IPS-15b (cell line): Measurements from ENCODE around the gene RDX.
"Not testable (repeated sequence)": the region's sequence is repeated elsewhere in the genome, so short reads cannot be mapped to it uniquely, and the experiment has no call there.

Experiments
- H3K27me3 ChIP-seq: one replicate; pipeline ENCODE4 v1.6.1; 2013; ENCODE audit warnings: low read length; ENCODE audit not compliant: control insufficient read depth, insufficient read depth
- H3K36me3 ChIP-seq: one replicate; pipeline ENCODE4 v1.6.1; 2013; ENCODE audit warnings: low read length; ENCODE audit not compliant: control insufficient read depth, insufficient read depth
- H3K4me1 ChIP-seq: one replicate; pipeline ENCODE4 v1.6.1; 2013; ENCODE audit warnings: mild to moderate bottlenecking, low read length; ENCODE audit not compliant: control insufficient read depth, insufficient read depth
- H3K4me3 ChIP-seq: one replicate; pipeline ENCODE4 v1.5.1; 2013; ENCODE audit warnings: low read depth, low read length
- H3K9ac ChIP-seq: one replicate; pipeline ENCODE4 v1.6.1; 2013; ENCODE audit warnings: low read depth, mild to moderate bottlenecking, low read length
- H3K9me3 ChIP-seq: one replicate; pipeline ENCODE4 v1.6.1; 2013; ENCODE audit warnings: mild to moderate bottlenecking, low read length; ENCODE audit not compliant: control insufficient read depth, insufficient read depth

The RDX gene

DNA sequence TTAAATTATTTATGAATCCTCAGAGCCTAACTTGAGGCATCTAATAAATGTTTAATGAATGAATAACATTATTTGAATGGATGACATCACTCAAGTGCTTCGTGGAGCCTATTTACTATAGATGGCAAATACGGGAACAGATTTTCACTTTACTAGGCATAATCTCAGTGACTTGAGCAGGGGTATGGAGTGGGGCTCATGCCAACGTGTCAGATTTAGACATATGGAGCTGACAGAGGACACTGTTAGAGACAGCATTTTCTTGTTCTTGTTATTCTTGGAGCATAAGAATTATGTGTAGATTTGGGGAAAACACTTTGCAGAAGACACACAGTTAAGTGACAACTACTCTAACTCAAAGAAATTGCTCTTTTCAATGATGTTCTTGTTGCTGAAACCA lies 78.5 kb downstream of the RDX start:
- no peaks in the 10 kb centered on the region for H3K9me3 ChIP-seq
- H3K9ac ChIP-seq, result no peak overlapping the region
- no peaks in the 10 kb centered on the region for H3K36me3 ChIP-seq
- H3K27me3 ChIP-seq, result no peaks in the 10 kb centered on the region
- H3K4me1 ChIP-seq, result no peaks in the 10 kb centered on the region
- no peak overlapping the region for H3K4me3 ChIP-seq

DNA sequence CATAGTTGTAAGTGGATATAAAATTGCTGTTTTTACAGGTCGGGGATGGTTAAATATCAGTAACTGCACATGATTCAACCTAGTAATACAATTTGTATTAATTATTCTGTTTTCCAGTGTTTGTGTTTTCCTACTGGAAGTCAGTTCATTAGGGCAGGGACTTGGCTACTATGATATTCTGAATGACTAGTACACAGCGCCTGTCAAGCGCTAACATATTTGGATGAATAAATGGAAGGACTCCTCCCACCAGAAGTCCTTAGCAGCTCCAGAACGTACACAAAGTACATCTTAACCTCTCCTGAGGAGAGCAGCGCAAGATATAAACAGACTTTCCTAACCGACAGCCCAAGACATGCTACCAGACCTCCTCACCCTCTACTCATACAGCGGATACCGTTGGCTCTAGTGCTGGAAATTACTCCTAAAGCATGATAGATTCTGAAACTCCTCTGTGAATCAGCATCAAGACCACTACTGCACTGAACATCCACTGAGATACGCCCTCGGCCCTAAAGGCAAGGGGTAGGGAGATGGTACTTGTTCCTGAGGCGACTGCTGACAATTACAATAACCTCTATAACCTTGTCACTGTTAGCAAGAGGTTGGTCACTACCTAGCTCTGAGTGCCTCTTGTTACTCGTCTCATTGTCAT lies 79.1 kb downstream of the RDX start:
- Histone ChIP-seq H3K9me3 (no peaks in the 10 kb centered on the region), H3K4me1 (no peaks in the 10 kb centered on the region), H3K27me3 (no peaks in the 10 kb centered on the region), H3K4me3 (no peak overlapping the region), H3K36me3 (no peaks in the 10 kb centered on the region), H3K9ac (no peak overlapping the region)

DNA sequence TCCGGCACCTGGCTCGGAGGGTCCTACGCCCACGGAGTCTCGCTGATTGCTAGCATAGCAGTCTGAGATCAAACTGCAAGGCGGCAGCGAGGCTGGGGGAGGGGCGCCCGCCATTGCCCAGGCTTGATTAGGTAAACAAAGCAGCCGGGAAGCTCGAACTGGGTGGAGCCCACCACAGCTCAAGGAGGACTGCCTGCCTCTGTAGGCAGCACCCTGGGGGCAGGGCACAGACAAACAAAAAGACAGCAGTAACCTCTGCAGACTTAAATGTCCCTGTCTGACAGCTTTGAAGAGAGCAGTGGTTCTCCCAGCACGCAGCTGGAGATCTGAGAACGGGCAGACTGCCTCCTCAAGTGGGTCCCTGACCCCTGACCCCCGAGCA lies 87.1 kb downstream of the RDX start:
- H3K36me3 ChIP-seq, H3K9me3 ChIP-seq, H3K4me1 ChIP-seq, H3K27me3 ChIP-seq: not testable (repeated sequence)
- Histone ChIP-seq H3K9ac (peak overlapping the region; percentile 73), H3K4me3 (peak overlapping the region; percentile 50)

DNA sequence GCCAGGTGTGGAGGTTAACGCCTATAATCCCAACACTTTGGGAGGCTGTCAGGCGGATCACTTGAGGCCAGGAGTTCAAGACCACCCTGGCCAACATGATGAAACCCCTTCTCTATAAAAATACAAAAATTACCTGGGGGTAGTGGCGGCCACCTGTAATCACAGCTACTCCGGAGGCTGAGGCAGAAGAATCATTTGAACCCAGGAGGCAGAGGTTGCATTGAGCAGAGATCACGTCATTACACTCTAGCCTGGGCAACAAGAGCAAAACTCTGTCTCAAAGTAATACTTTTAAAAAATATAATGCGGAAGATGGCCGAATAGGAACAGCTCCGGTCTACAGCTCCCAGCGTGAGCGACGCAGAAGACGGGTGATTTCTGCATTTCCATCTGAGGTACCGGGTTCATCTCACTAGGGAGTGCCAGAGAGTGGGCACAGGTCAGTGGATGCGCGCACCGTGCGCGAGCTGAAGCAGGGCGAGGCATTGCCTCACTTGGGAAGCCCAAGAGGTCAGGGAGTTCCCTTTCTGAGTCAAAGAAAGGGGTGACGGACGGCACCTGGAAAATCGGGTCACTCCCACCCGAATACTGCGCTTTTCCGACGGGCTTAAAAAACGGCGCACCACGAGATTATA lies 87.6 kb downstream of the RDX start:
- Histone ChIP-seq H3K4me3 (peak overlapping the region; percentile 50), H3K9ac (peak overlapping the region; percentile 73)
- H3K4me1 ChIP-seq, H3K9me3 ChIP-seq, H3K27me3 ChIP-seq, H3K36me3 ChIP-seq: not testable (repeated sequence)

DNA sequence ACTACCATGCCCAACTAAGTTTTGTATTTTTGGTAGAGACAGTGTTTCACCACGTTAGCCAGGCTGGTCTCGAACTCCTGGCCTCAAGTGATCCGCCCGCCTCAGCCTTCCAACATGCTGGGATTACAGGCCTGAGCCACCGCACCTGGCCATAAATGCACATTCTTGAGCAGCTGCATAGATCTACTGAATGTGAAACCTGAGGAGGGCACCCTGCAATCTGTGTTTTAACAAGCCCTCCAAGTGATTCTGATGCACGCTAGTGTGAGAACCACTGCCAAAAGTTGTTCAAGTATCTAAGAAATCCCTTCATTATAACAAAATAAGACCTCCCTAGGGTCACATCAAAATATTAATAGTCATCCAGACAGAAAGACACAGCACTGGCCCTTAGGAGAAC lies 89.3 kb downstream of the RDX start:
- no peak overlapping the region for H3K4me3 ChIP-seq
- no peak overlapping the region for H3K9ac ChIP-seq
- peaks cover 4% of the 10 kb centered on the region for H3K4me1 ChIP-seq
- H3K9me3 ChIP-seq, result no peaks in the 10 kb centered on the region
- no peaks in the 10 kb centered on the region for H3K36me3 ChIP-seq
- H3K27me3 ChIP-seq, result no peaks in the 10 kb centered on the region

DNA sequence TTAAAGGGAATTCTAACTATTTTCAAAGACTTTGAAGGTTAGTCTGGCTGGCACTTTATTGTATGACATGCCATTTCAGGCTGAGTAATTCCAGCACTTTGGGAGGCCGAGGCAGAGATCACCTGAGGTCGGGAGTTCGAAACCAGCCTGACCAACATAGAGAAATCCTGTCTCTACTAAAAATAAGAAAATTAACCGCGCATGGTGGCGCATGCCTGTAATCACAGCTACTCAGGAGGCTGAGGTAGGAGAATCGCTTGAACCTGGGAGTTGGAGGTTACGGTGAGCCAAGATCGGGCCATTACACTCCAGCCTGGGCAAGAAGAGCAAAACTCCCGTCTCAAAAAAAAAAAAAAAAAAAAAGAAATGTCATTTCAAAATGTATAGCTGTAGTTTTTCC lies 95.6 kb downstream of the RDX start:
- Histone ChIP-seq H3K4me1 (peaks cover 10% of the 10 kb centered on the region), H3K27me3 (no peaks in the 10 kb centered on the region), H3K4me3 (no peak overlapping the region), H3K36me3 (no peaks in the 10 kb centered on the region), H3K9me3 (no peaks in the 10 kb centered on the region), H3K9ac (no peak overlapping the region)

DNA sequence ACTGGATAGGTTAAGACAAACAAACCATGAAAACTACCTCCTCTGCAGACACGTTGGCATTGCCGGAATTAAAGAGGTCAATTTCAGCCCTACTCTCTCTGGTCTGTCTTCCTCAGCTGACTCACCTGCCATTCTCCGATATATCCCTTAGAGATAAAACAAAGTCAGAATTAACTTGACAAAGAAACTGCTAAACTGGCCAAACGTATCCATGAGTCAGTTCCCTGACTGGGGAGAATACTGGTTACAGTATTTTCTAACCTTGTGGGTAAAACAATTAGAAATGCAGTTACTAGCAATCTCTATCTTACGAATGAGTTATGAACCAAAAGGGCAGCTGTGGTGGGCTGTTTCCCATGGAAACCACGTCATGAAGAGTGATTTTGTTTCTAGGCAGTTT lies 96.2 kb downstream of the RDX start:
- no peaks in the 10 kb centered on the region for H3K27me3 ChIP-seq
- no peaks in the 10 kb centered on the region for H3K36me3 ChIP-seq
- no peak overlapping the region for H3K9ac ChIP-seq
- no peaks in the 10 kb centered on the region for H3K9me3 ChIP-seq
- H3K4me3 ChIP-seq, result no peak overlapping the region
- peaks cover 10% of the 10 kb centered on the region for H3K4me1 ChIP-seq

DNA sequence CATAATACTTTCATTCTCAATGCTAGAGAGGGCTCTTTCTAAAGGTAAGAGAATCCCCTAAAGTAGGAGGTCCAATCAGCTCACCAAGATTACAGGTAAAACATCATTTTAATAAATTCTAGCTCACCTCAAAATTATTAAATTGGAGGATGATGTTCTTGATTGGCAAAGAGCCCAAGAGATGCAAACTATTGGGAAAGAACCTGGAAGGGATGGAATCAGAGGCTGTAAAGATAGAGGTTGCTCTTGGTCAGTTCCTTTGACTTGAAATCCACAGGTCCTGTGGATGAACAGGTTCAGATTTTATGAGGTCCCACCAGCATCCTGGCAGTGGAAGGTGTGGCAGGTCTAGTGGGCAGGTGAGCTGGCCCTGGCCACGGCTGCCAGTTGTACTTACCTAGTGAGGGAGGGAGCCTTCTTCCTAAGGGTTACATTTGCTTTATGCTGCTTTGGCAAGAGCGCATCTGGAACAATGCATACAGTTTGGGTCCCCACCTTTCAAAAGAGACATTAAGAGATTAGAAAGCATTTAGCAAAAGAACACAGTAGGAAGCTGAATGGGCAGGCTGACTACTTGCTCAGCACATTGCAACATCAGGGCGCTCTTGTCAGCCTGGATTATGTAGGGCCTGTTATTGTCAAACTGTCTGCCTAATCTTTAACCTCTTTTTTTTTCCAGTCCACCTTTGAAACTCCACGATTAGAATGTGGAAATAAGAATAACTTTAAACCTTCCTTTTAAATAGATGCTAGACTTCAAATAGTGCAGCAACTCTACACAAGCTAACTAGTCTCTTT lies 97.0 kb downstream of the RDX start:
- Histone ChIP-seq H3K27me3 (no peaks in the 10 kb centered on the region), H3K36me3 (no peaks in the 10 kb centered on the region), H3K9me3 (no peaks in the 10 kb centered on the region), H3K9ac (no peak overlapping the region), H3K4me3 (no peak overlapping the region), H3K4me1 (peaks cover 10% of the 10 kb centered on the region)

DNA sequence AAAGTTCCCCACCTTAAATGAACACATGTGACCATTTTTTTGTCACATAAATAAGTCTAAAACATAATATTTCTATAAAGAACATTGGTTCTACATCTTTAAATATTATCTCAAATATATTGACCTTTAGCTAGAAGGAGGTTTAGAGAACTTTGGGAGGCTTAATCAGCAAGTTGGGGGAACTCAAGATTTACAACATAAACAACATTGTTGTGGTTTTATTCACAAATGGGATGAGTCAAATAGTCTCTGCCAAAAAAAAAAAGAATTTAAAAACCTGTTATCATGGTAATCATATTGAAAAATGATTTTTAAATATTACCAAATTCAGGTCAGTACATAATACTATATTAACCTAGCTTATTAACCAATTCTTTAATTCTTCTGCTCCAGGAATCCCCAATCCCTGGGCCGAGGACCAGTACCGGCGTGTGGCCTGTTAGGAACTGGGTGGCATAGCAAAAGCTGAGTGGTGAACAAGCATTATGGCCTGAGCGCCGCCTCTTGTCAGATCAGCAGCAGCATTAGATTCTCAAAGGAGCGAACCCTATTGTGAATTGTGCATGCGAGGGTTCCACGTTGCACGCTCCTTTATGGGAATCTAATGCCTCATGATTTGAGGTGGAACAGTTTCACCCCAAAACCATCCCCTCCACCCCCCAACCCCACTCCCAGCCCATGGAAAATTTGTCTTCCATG lies 98.2 kb downstream of the RDX start:
- peaks cover 10% of the 10 kb centered on the region for H3K4me1 ChIP-seq
- H3K27me3 ChIP-seq, result no peaks in the 10 kb centered on the region
- H3K4me3 ChIP-seq, result no peak overlapping the region
- H3K9ac ChIP-seq, result no peak overlapping the region
- no peaks in the 10 kb centered on the region for H3K36me3 ChIP-seq
- no peaks in the 10 kb centered on the region for H3K9me3 ChIP-seq

DNA sequence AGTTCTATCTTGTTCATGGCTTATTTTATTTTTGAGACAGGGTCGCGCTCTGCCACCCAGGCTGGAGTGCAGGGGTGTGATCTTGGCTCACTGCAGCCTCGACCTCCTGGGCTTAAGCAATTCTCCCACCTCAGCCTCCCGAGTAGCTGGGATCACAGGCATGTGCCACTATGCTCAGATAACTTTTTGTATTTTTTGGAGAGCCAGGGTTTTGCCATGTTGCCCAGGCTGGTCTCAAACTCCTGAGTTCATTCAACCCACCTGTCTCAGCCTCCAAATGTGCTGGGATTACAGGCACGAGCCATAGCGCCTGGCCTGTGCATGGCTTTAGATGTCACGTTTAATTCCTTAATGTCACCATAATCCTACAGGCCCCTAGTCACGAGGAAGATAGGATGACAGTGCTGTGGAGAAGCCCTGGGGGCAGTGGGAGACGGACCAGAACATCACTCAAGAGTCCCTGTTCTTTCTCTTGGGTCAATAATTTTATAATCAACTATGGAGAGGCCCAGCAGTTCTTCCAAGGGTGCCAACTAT lies 99.5 kb downstream of the RDX start:
- H3K9me3 ChIP-seq, result no peaks in the 10 kb centered on the region
- H3K9ac ChIP-seq, result no peak overlapping the region
- peaks cover 10% of the 10 kb centered on the region for H3K4me1 ChIP-seq
- no peak overlapping the region for H3K4me3 ChIP-seq
- H3K36me3 ChIP-seq, result no peaks in the 10 kb centered on the region
- H3K27me3 ChIP-seq, result no peaks in the 10 kb centered on the region

DNA sequence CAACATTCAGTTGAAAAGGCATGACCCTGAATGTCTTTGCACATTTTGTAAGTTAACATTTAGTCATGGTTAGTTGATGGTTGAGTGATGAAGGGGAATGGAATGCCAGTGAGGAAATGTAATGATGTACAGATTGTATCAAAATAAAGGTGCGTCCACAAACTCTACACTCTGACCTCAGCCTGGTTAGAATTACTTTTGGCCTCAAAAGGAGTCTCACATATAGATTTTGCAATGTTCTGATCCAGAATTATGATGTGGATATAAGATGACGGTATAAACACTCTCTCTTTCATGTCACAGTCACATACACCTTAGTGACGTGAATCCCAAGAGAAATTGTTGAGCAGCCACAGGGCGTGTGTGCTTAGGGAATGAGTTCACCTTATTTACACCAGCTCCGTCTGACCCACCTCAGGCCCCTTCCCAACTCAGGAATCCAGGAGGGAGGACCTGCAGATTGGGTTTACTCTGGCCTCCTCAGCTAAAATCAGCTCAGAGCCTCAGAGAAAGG lies 100.1 kb downstream of the RDX start:
- Histone ChIP-seq H3K4me3 (no peak overlapping the region), H3K9ac (no peak overlapping the region), H3K36me3 (no peaks in the 10 kb centered on the region), H3K4me1 (peaks cover 10% of the 10 kb centered on the region), H3K27me3 (no peaks in the 10 kb centered on the region), H3K9me3 (no peaks in the 10 kb centered on the region)
